Activated CD4-positive, alpha-beta T cell treated with anti-CD3 and anti-CD28 coated beads for 36 hours (primary cell): ENCODE results near the gene CFAP61. TPM values are rescaled to one million over a fixed set of nuclear protein-coding genes. Genes with fewer than 3 reads are reported as not detected.

Experiments used
- ATAC-seq: fragments of 200-7000 bp; cut with Tn5 transposase; one replicate; pipeline ENCODE4 v1.10.0; 2021; ENCODE audit warnings: mild to moderate bottlenecking, moderate library complexity
- CTCF ChIA-PET: fragments of 350-600 bp; sonication (Branson Sonifier 250); formaldehyde crosslinking; loops from one replicate; lab custom pipeline; 2021; ENCODE audit warnings: antibody characterized with exemption; lab: Charles Lee
- POLR2A ChIA-PET: fragments of 350-600 bp; sonication (Branson Sonifier 250); formaldehyde crosslinking; loops from one replicate; lab custom pipeline; 2021; ENCODE audit warnings: antibody characterized with exemption, inconsistent platforms; lab: Charles Lee
- DNase-seq: peaks from one replicate; pipeline ENCODE4 v3.0.0-alpha.2; 2020
- H3K27ac Mint-ChIP-seq: one replicate; pipeline ENCODE4 v1.8.0; 2021; ENCODE audit warnings: mixed read lengths
- H3K27me3 Mint-ChIP-seq: one replicate; pipeline ENCODE4 v1.8.0; 2021; ENCODE audit warnings: mixed read lengths
- H3K36me3 Mint-ChIP-seq: one replicate; pipeline ENCODE4 v1.8.0; 2021; ENCODE audit warnings: low read depth, mixed read lengths
- H3K4me1 Mint-ChIP-seq: one replicate; pipeline ENCODE4 v1.8.0; 2021; ENCODE audit warnings: mixed read lengths
- H3K4me3 Mint-ChIP-seq: one replicate; pipeline ENCODE4 v1.8.0; 2021; ENCODE audit warnings: mild to moderate bottlenecking, moderate library complexity, mixed read lengths
- H3K9me3 Mint-ChIP-seq: one replicate; pipeline ENCODE4 v1.8.0; 2021; ENCODE audit warnings: low read depth, mixed read lengths
- intact Hi-C, 2 experiments: fragments of 100-400 bp; cut with DNase I in 1 of 2; cut with micrococcal nuclease in 1 of 2; formaldehyde crosslinking; loops; one replicate each; pipeline versions ENCODE4 v1.14.2 to v1.15.1; 2022 to 2024; cut with DNase I, micrococcal nuclease
- total RNA-seq, 2 experiments: library from RNA; stranded (reverse); gene quantifications; one replicate each; pipeline ENCODE4 v1.2.3, GENCODE V29; 2021

The CFAP61 gene
- total RNA-seq, 2 experiments from 2014 or later: 0.39 to 0.51 TPM

GRCh38 chr20:20223981-20224380 lies 171.6 kb downstream of the CFAP61 start:
- intact Hi-C loops: no loop called here
- POLR2A ChIA-PET: no interaction called here
- CTCF ChIA-PET: interaction anchor here (1.2 kb wide), 1 partner anchor 16 kb away, joined by 3 read pairs; no protein-coding TSS in a partner anchor
- ATAC-seq: no peak
- Mint-ChIP-seq H3K36me3 (no peaks in the 10 kb centered on the region), H3K27ac (no peak overlapping the region), H3K4me3 (no peak overlapping the region), H3K4me1 (no peaks in the 10 kb centered on the region), H3K27me3 (peaks cover 12% of the 10 kb centered on the region), H3K9me3 (peaks cover 5% of the 10 kb centered on the region)
- no peak for DNase-seq

- no peak overlapping the region for H3K27ac Mint-ChIP-seq
- H3K27me3 Mint-ChIP-seq: peaks cover 12% of the 10 kb centered on the region
- no peak overlapping the region for H3K4me3 Mint-ChIP-seq
- no peak for ATAC-seq
- H3K36me3 Mint-ChIP-seq: no peaks in the 10 kb centered on the region
- ChIA-PET POLR2A (no interaction called here), CTCF (interaction anchor here (0.5 to 1.2 kb wide), 3 partner anchors 12 to 30 kb away, joined by 3 read pairs; no protein-coding TSS in a partner anchor)
- peaks cover 5% of the 10 kb centered on the region for H3K9me3 Mint-ChIP-seq
- DNase-seq: no peak
- no peaks in the 10 kb centered on the region for H3K4me1 Mint-ChIP-seq
- intact Hi-C loops: no loop called here
Observed at GRCh38 chr20:20224806-20225205, 172.5 kb downstream of the CFAP61 start.

- DNase-seq: no peak
- H3K9me3 Mint-ChIP-seq: peaks cover 5% of the 10 kb centered on the region
- H3K27me3 Mint-ChIP-seq: peaks cover 12% of the 10 kb centered on the region
- no peak overlapping the region for H3K27ac Mint-ChIP-seq
- POLR2A ChIA-PET: no interaction called here
- no peak overlapping the region for H3K4me3 Mint-ChIP-seq
- CTCF ChIA-PET: interaction anchor here (0.5 to 1.2 kb wide), 3 partner anchors 11 to 29 kb away, joined by 3 read pairs; no protein-coding TSS in a partner anchor
- H3K4me1 Mint-ChIP-seq: no peaks in the 10 kb centered on the region
- H3K36me3 Mint-ChIP-seq: no peaks in the 10 kb centered on the region
- no peak for ATAC-seq
- intact Hi-C loops: no loop called here
Observed at GRCh38 chr20:20225325-20226043, 173.2 kb downstream of the CFAP61 start.

GRCh38 chr20:20226554-20226953 lies 174.2 kb downstream of the CFAP61 start:
- ATAC-seq: no peak
- ChIA-PET POLR2A (no interaction called here), CTCF (no interaction called here)
- H3K9me3 Mint-ChIP-seq: peaks cover 5% of the 10 kb centered on the region
- no peaks in the 10 kb centered on the region for H3K36me3 Mint-ChIP-seq
- no peaks in the 10 kb centered on the region for H3K4me1 Mint-ChIP-seq
- peaks cover 13% of the 10 kb centered on the region for H3K27me3 Mint-ChIP-seq
- H3K27ac Mint-ChIP-seq: no peak overlapping the region
- intact Hi-C loops: no loop called here
- H3K4me3 Mint-ChIP-seq: no peak overlapping the region
- no peak for DNase-seq

GRCh38 chr20:20227013-20227571 lies 174.8 kb downstream of the CFAP61 start:
- intact Hi-C loops: no loop called here
- DNase-seq (no peak), ATAC-seq (no peak)
- CTCF ChIA-PET: interaction anchor here (1.1 kb wide), 1 partner anchor 10 kb away, joined by 3 read pairs; no protein-coding TSS in a partner anchor
- Mint-ChIP-seq H3K36me3 (no peaks in the 10 kb centered on the region), H3K9me3 (peaks cover 5% of the 10 kb centered on the region), H3K4me1 (no peaks in the 10 kb centered on the region), H3K27me3 (peaks cover 11% of the 10 kb centered on the region), H3K4me3 (no peak overlapping the region), H3K27ac (no peak overlapping the region)
- POLR2A ChIA-PET: no interaction called here

- H3K4me3 Mint-ChIP-seq: no peak overlapping the region
- ChIA-PET CTCF (interaction anchor here (0.6 to 1.1 kb wide), 2 partner anchors 9 to 263 kb away, joined by 3 read pairs; no protein-coding TSS in a partner anchor), POLR2A (no interaction called here)
- ATAC-seq (no peak), DNase-seq (no peak)
- H3K27ac Mint-ChIP-seq: no peak overlapping the region
- H3K4me1 Mint-ChIP-seq: no peaks in the 10 kb centered on the region
- intact Hi-C loops: no loop called here
- H3K9me3 Mint-ChIP-seq: peaks cover 5% of the 10 kb centered on the region
- no peaks in the 10 kb centered on the region for H3K36me3 Mint-ChIP-seq
- H3K27me3 Mint-ChIP-seq: peaks cover 9% of the 10 kb centered on the region
Observed at GRCh38 chr20:20228351-20228750, 176.0 kb downstream of the CFAP61 start.

GRCh38 chr20:20229595-20229994 lies 177.3 kb downstream of the CFAP61 start:
- Mint-ChIP-seq H3K4me1 (no peaks in the 10 kb centered on the region), H3K27ac (no peak overlapping the region), H3K36me3 (no peaks in the 10 kb centered on the region), H3K4me3 (no peak overlapping the region), H3K27me3 (peaks cover 6% of the 10 kb centered on the region), H3K9me3 (peaks cover 5% of the 10 kb centered on the region)
- DNase-seq (no peak), ATAC-seq (no peak)
- CTCF ChIA-PET: interaction anchor here (1.0 to 1.2 kb wide), 2 partner anchors 9 to 10 kb away, joined by 3 to 4 read pairs; no protein-coding TSS in a partner anchor
- intact Hi-C loops: no loop called here
- POLR2A ChIA-PET: no interaction called here

- no peaks in the 10 kb centered on the region for H3K36me3 Mint-ChIP-seq
- CTCF ChIA-PET: interaction anchor here (0.6 kb wide), 1 partner anchor 791 kb away, joined by 3 read pairs; no protein-coding TSS in a partner anchor
- intact Hi-C loops: loop anchor here in 1 of 2 experiments (5.0 kb wide), 1 partner anchor 38 kb away; no protein-coding TSS in a partner anchor
Observed at GRCh38 chr20:20230741-20231140, 178.4 kb downstream of the CFAP61 start.

GRCh38 chr20:20231528-20232298 lies 179.4 kb downstream of the CFAP61 start:
- H3K36me3 Mint-ChIP-seq: no peaks in the 10 kb centered on the region
- no peak overlapping the region for H3K4me3 Mint-ChIP-seq
- CTCF ChIA-PET: interaction anchor here (0.6 kb wide), 1 partner anchor 790 kb away, joined by 3 read pairs; no protein-coding TSS in a partner anchor
- peaks cover 5% of the 10 kb centered on the region for H3K9me3 Mint-ChIP-seq
- intact Hi-C loops: loop anchor here in 1 of 2 experiments (5.0 kb wide), 1 partner anchor 39 kb away; no protein-coding TSS in a partner anchor
- no peak overlapping the region for H3K27ac Mint-ChIP-seq
- no peaks in the 10 kb centered on the region for H3K4me1 Mint-ChIP-seq
- DNase-seq: no peak
- H3K27me3 Mint-ChIP-seq: peaks cover 6% of the 10 kb centered on the region
- no peak for ATAC-seq
- POLR2A ChIA-PET: no interaction called here

More at GRCh38 chr20:20230741-20231140, 178.4 kb downstream of the CFAP61 start:
- DNase-seq (no peak), ATAC-seq (no peak)
- H3K27ac Mint-ChIP-seq: no peak overlapping the region
- H3K9me3 Mint-ChIP-seq: peaks cover 5% of the 10 kb centered on the region
- POLR2A ChIA-PET: interaction anchor here (0.6 kb wide), 1 partner anchor 10 kb away, joined by 3 read pairs; no protein-coding TSS in a partner anchor
- H3K27me3 Mint-ChIP-seq: peaks cover 6% of the 10 kb centered on the region
- no peak overlapping the region for H3K4me3 Mint-ChIP-seq
- H3K4me1 Mint-ChIP-seq: no peaks in the 10 kb centered on the region

- intact Hi-C loops: loop anchor here in 1 of 2 experiments (5.0 kb wide), 1 partner anchor 41 kb away; no protein-coding TSS in a partner anchor
- no peak overlapping the region for H3K27ac Mint-ChIP-seq
- H3K4me3 Mint-ChIP-seq: no peak overlapping the region
- ATAC-seq (no peak), DNase-seq (no peak)
- no peaks in the 10 kb centered on the region for H3K9me3 Mint-ChIP-seq
- H3K27me3 Mint-ChIP-seq: peaks cover 6% of the 10 kb centered on the region
- no peaks in the 10 kb centered on the region for H3K4me1 Mint-ChIP-seq
- H3K36me3 Mint-ChIP-seq: no peaks in the 10 kb centered on the region
- CTCF ChIA-PET: no interaction called here
- POLR2A ChIA-PET: no interaction called here
Observed at GRCh38 chr20:20233041-20233514, 180.7 kb downstream of the CFAP61 start.

- POLR2A ChIA-PET: no interaction called here
- CTCF ChIA-PET: no interaction called here
- Mint-ChIP-seq H3K27ac (no peak overlapping the region), H3K4me3 (no peak overlapping the region), H3K4me1 (no peaks in the 10 kb centered on the region), H3K36me3 (no peaks in the 10 kb centered on the region), H3K27me3 (peaks cover 6% of the 10 kb centered on the region), H3K9me3 (no peaks in the 10 kb centered on the region)
- intact Hi-C loops: no loop called here
- no peak for DNase-seq
- no peak for ATAC-seq
Observed at GRCh38 chr20:20235681-20236080, 183.3 kb downstream of the CFAP61 start.
